Loucy (cell line): ENCODE measurements around the gene ZDHHC16.

Experiments used
- H2AFZ ChIP-seq: fragments of 200-600 bp; sonication (generic); 2 replicates; pipeline ENCODE4 v1.6.0; 2016; ENCODE audit warnings: antibody characterized with exemption, mild to moderate bottlenecking, low read length, moderate library complexity
- H3F3A ChIP-seq: fragments of 200-600 bp; 2 replicates; pipeline ENCODE4 v1.6.0; 2016; ENCODE audit warnings: antibody characterized with exemption, low read depth, mild to moderate bottlenecking
- H3K27me3 ChIP-seq: fragments of 200-600 bp; sonication (generic); 2 replicates; pipeline ENCODE4 v1.6.1; 2014; ENCODE audit warnings: low read length, mild to moderate bottlenecking; ENCODE audit not compliant: insufficient read depth, poor library complexity, severe bottlenecking
- H3K36me3 ChIP-seq: fragments of 200-600 bp; sonication (generic); 2 replicates; pipeline ENCODE4 v1.6.1; 2016; ENCODE audit warnings: low read length; ENCODE audit not compliant: insufficient read depth
- H3K4me1 ChIP-seq: fragments of 200-600 bp; sonication (generic); 2 replicates; pipeline ENCODE4 v1.5.1; 2014; ENCODE audit warnings: low read length, mild to moderate bottlenecking; ENCODE audit not compliant: insufficient read depth, poor library complexity, severe bottlenecking
- H3K4me2 ChIP-seq: fragments of 200-600 bp; sonication (generic); 2 replicates; pipeline ENCODE4 v1.6.0; 2014; ENCODE audit warnings: antibody characterized with exemption, low read length, low read depth, mild to moderate bottlenecking; ENCODE audit not compliant: poor library complexity, severe bottlenecking
- H3K4me3 ChIP-seq: fragments of 200-600 bp; sonication (generic); 2 replicates; pipeline ENCODE4 v1.5.1; 2014; ENCODE audit warnings: low read length, mild to moderate bottlenecking, mixed read lengths; ENCODE audit not compliant: poor library complexity, severe bottlenecking
- H3K79me2 ChIP-seq: fragments of 200-600 bp; sonication (generic); 2 replicates; pipeline ENCODE4 v1.6.1; 2014; ENCODE audit warnings: low read length; ENCODE audit not compliant: insufficient read depth
- H3K9ac ChIP-seq: fragments of 200-600 bp; sonication (generic); 2 replicates; pipeline ENCODE4 v1.6.0; 2014; ENCODE audit warnings: mild to moderate bottlenecking, low read depth, low read length, moderate library complexity; ENCODE audit not compliant: poor library complexity, severe bottlenecking
- H3K9me2 ChIP-seq: fragments of 200-600 bp; sonication (generic); replicated peaks from 2 replicates; pipeline ENCODE4 v1.6.1; 2016; ENCODE audit warnings: low read depth, low read length, mixed read lengths
- H3K9me3 ChIP-seq: fragments of 200-600 bp; sonication (generic); 2 replicates; pipeline ENCODE4 v1.6.1; 2014; ENCODE audit warnings: mild to moderate bottlenecking, antibody characterized with exemption, low read length, low read depth; ENCODE audit not compliant: insufficient read depth
- H4K20me1 ChIP-seq: fragments of 200-600 bp; sonication (generic); 2 replicates; pipeline ENCODE4 v1.6.0; 2014; ENCODE audit warnings: antibody characterized with exemption, low read length, mild to moderate bottlenecking; ENCODE audit not compliant: insufficient read depth, poor library complexity, severe bottlenecking
- EZH2phosphoT487 ChIP-seq: fragments of 200-600 bp; IDR thresholded peaks from 2 replicates; pipeline ENCODE4 v1.6.1; 2018; ENCODE audit warnings: antibody characterized with exemption, mild to moderate bottlenecking, moderate library complexity, borderline replicate concordance
- TF ChIP-seq, protein P1 (sequence below): fragments of 200-600 bp; sonication (generic); conservative IDR thresholded peaks from 2 replicates; pipeline ENCODE4 v1.5.1; 2014; ENCODE audit warnings: mild to moderate bottlenecking, antibody characterized with exemption, low read length

The ZDHHC16 gene

DNA sequence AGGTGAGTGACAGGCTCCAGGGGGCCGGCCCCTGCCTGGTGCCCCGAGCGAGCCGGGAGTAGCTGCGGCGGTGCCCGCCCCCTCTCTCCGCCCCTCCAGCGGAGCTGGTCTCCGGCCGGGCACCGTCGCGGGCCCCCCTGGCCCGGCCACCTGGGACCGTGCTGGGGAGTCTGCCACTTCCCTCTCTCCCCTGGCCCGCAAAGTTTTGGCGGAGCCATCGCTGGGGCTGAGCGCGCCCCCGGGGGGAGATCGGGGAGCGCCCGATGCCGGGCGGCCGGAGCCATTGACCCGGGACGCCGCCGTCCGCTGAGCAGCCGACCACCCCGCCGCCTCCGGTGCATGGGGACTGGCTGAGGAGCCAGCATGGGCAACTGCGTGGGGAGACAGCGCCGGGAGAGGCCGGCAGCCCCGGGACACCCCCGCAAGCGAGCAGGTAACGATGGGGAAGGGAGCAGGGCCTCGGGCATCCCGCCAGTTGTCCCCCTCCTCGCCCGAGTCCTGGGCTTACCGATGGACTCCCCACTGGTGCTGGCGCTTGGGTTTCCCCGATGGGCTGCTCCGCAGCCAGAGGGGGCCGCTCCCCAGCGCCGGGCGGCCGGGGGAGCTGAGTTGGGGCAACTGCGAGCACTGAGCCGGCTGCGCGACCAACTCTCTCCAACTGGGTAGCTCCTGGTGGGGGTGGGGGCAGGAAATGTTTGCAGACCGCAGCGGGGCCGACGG lies 53.0 kb downstream of the ZDHHC16 start, which contains the start of gene UBTD1:
UBTD1 (plus strand) TSS at position 84 of the 720 bp plus-strand sequence; CDS start at position 364, 280 bp downstream.
- H3K4me3 ChIP-seq: peak within 1 kb of the TSS; percentile 90
- H3K4me1 ChIP-seq: peaks cover 40% of the 10 kb centered on the region
- H3F3A ChIP-seq: no peaks in the 10 kb centered on the region
- H4K20me1 ChIP-seq: peaks cover 37% of the 10 kb centered on the region
- H3K9me3 ChIP-seq: no peaks in the 10 kb centered on the region
- H3K9ac ChIP-seq: peak within 1 kb of the TSS; percentile 86
- peak within 1 kb of the TSS; percentile 92 for H3K4me2 ChIP-seq
- peak within 1 kb of the TSS; percentile 95 for H2AFZ ChIP-seq
- no peak for TF ChIP-seq EZH2phosphoT487
- TF ChIP-seq, protein P1, sequence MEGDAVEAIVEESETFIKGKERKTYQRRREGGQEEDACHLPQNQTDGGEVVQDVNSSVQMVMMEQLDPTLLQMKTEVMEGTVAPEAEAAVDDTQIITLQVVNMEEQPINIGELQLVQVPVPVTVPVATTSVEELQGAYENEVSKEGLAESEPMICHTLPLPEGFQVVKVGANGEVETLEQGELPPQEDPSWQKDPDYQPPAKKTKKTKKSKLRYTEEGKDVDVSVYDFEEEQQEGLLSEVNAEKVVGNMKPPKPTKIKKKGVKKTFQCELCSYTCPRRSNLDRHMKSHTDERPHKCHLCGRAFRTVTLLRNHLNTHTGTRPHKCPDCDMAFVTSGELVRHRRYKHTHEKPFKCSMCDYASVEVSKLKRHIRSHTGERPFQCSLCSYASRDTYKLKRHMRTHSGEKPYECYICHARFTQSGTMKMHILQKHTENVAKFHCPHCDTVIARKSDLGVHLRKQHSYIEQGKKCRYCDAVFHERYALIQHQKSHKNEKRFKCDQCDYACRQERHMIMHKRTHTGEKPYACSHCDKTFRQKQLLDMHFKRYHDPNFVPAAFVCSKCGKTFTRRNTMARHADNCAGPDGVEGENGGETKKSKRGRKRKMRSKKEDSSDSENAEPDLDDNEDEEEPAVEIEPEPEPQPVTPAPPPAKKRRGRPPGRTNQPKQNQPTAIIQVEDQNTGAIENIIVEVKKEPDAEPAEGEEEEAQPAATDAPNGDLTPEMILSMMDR: no peak
- H3K9me2 ChIP-seq: no peaks in the 10 kb centered on the region
- no peaks in the 10 kb centered on the region for H3K27me3 ChIP-seq
- no peaks in the 10 kb centered on the region for H3K36me3 ChIP-seq
- H3K79me2 ChIP-seq: peaks cover 39% of the 10 kb centered on the region

DNA sequence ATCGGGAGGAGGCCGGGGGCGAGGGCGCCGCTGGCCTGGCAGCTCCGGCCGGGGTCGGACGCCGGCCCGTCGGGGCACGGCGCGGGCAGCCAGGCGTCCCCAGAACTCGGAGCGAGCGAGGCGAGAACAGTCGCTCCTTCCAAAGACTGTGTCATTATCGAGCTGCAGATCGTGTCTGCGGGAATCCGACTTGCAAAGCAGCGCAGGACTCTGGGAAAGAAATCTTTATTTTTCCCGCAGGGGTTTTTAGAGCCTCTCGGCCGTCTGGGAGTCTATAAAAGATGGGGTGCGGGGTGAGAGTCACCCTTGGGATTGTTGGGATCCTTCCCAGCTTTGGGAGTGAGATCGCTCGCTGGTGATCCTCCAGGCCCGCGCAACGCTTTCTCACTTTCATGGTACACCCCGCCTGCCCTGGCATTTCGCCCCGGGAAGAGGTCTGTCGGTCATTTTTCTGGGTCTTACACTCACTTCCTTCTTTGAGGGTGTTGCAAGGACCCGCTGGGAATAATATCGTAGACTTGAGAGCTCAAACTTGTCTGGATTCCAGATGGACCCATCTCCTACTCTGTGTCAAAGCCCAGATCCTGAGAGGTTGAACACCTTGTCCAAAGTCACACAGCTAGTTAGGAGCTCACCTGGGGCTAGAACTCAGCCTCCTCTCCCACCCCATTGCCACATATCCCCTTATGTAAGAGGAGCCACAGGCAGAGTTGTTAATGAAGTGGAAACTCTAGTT lies 53.8 kb downstream of the ZDHHC16 start:
- peaks cover 30% of the 10 kb centered on the region for H4K20me1 ChIP-seq
- H3K4me2 ChIP-seq: peak overlapping the region; percentile 92
- TF ChIP-seq, protein P1: no peak
- TF ChIP-seq EZH2phosphoT487: no peak
- peaks cover 33% of the 10 kb centered on the region for H3K4me1 ChIP-seq
- H3K9ac ChIP-seq: peak overlapping the region; percentile 73
- no peaks in the 10 kb centered on the region for H3K9me2 ChIP-seq
- peak overlapping the region; percentile 90 for H3K4me3 ChIP-seq
- H3K79me2 ChIP-seq: peaks cover 32% of the 10 kb centered on the region
- no peaks in the 10 kb centered on the region for H3K9me3 ChIP-seq
- H2AFZ ChIP-seq: peak overlapping the region; percentile 95; the same call in 1 of the 2 replicates
- no peaks in the 10 kb centered on the region for H3K27me3 ChIP-seq
- H3F3A ChIP-seq: no peaks in the 10 kb centered on the region
- H3K36me3 ChIP-seq: no peaks in the 10 kb centered on the region

DNA sequence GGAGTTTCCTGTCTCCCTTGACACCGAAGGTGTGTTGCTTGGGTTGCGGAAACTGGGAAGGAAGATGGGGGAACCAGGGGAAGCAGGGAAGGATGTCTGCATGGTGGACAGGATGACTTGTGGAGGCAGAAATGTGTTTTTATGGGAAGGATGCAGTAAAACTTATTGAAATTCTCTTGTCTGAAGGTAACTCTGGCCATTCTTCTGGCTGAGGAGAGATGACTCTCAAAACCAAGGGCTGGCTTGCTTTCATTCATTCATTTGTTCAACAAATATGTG lies 54.3 kb downstream of the ZDHHC16 start:
- Histone ChIP-seq H3K9ac (no peak overlapping the region), H3K79me2 (peaks cover 27% of the 10 kb centered on the region), H3K4me3 (peak overlapping the region; percentile 90), H2AFZ (no peak overlapping the region), H3K4me2 (no peak overlapping the region), H3K27me3 (no peaks in the 10 kb centered on the region), H4K20me1 (peaks cover 25% of the 10 kb centered on the region), H3F3A (no peaks in the 10 kb centered on the region), H3K36me3 (no peaks in the 10 kb centered on the region), H3K9me2 (no peaks in the 10 kb centered on the region), H3K4me1 (peaks cover 28% of the 10 kb centered on the region), H3K9me3 (no peaks in the 10 kb centered on the region)
- TF ChIP-seq, protein P1: no peak
- TF ChIP-seq EZH2phosphoT487: no peak
